ENCODE results near the gene ITPKB. TPM values are rescaled to one million over a fixed set of nuclear protein-coding genes. Genes with fewer than 3 reads are reported as not detected.
A peak's percentile ranks its signal among the peaks of the same experiment; 100 is the strongest.

Gene ITPKB
- total RNA-seq, 5 donors from 2014 or later (not counting 1 experiment from before 2014, with no cell fraction given): 153 to 351 (median 179) TPM

- Mint-ChIP-seq H3K9me3 (peaks cover 4 to 9% (median 5%) of the 10 kb centered on the region in 3 donors), H3K4me1 (peaks cover 91 to 98% (median 92%) of the 10 kb centered on the region in 3 donors), H3K27me3 (no peaks in the 10 kb centered on the region), H3K4me3 (peak overlapping the region; percentile 50 to 83 (median 61)), H3K36me3 (peaks cover 37% of the 10 kb centered on the region), H3K27ac (peak overlapping the region; percentile 97 to 98)
- H3K4me3 ChIP-seq (ENCODE audit: control insufficient read depth in 1 of 2, extremely low read depth in 1 of 2, low read length in 1 of 2): peak overlapping the region in 1 of 2 donors; percentile 11
- H3K9me3 ChIP-seq: no peaks in the 10 kb centered on the region
- no peak for ATAC-seq (replicated peaks in 1 of 4)
- peak overlapping the region; percentile 64 for H3K27ac ChIP-seq (ENCODE audit: low read length)
- DNase-seq: no peak
- WGBS (ENCODE audit: insufficient coverage): 67% methylated on average over 1 of the region's 4 CpGs
- H3K4me1 ChIP-seq (ENCODE audit: control insufficient read depth in 1 of 2, extremely low read depth in 1 of 2, insufficient read depth in 2 of 2, low read length in 2 of 2): peaks cover 57 to 79% of the 10 kb centered on the region in 2 experiments
- POLR2A ChIA-PET: interaction anchor here in 1 of 2 donors (0.6 kb wide), 1 partner anchor 10 kb away, joined by 3 read pairs; no protein-coding TSS in a partner anchor
- H3K27me3 ChIP-seq (replicated peaks in 1 of 2; ENCODE audit: control insufficient read depth in 2 of 2, extremely low read depth in 1 of 2, insufficient read depth in 2 of 2, low read length in 1 of 2): no peaks in the 10 kb centered on the region
- H3K36me3 ChIP-seq (ENCODE audit: control insufficient read depth in 2 of 2, extremely low read depth in 1 of 2, insufficient read depth in 1 of 2, low read length in 1 of 2): peaks cover 0 to 48% of the 10 kb centered on the region in 2 donors
- CTCF ChIA-PET: interaction anchor here in 1 of 2 donors (0.8 to 1.1 kb wide), 2 partner anchors 22 to 118 kb away, joined by 3 read pairs; no protein-coding TSS in a partner anchor
These were observed 29.1 kb downstream of the ITPKB start for GRCh38 chr1:226709953-226710352.

- Mint-ChIP-seq H3K27ac (peak overlapping the region; percentile 97 to 98), H3K36me3 (peaks cover 27% of the 10 kb centered on the region), H3K4me3 (peak overlapping the region; percentile 50 to 83 (median 61)), H3K27me3 (no peaks in the 10 kb centered on the region), H3K4me1 (peaks cover 91 to 98% (median 92%) of the 10 kb centered on the region in 3 donors), H3K9me3 (peaks cover 0 to 2% (median 0%) of the 10 kb centered on the region in 3 donors)
- H3K27ac ChIP-seq (ENCODE audit: low read length): peak overlapping the region; percentile 54
- H3K4me3 ChIP-seq (ENCODE audit: control insufficient read depth in 1 of 2, extremely low read depth in 1 of 2, low read length in 1 of 2): no peak overlapping the region
- peaks cover 0 to 44% of the 10 kb centered on the region in 2 donors for H3K36me3 ChIP-seq (ENCODE audit: control insufficient read depth in 2 of 2, extremely low read depth in 1 of 2, insufficient read depth in 1 of 2, low read length in 1 of 2)
- H3K27me3 ChIP-seq (replicated peaks in 1 of 2; ENCODE audit: control insufficient read depth in 2 of 2, extremely low read depth in 1 of 2, insufficient read depth in 2 of 2, low read length in 1 of 2): no peaks in the 10 kb centered on the region
- DNase-seq (peak in 7 of 35 experiments; percentile 28 to 59 (median 35)), ATAC-seq (replicated peaks in 1 of 4) (peak in 1 of 4 experiments; percentile 25)
- CTCF ChIA-PET: interaction anchor here in 1 of 2 donors (1.1 kb wide), 1 partner anchor 119 kb away, joined by 3 read pairs; no protein-coding TSS in a partner anchor
- H3K9me3 ChIP-seq: no peaks in the 10 kb centered on the region
- WGBS (ENCODE audit: insufficient coverage): 13% methylated on average over 3 of the region's 5 CpGs
- peaks cover 64 to 71% of the 10 kb centered on the region in 2 experiments for H3K4me1 ChIP-seq (ENCODE audit: control insufficient read depth in 1 of 2, extremely low read depth in 1 of 2, insufficient read depth in 2 of 2, low read length in 2 of 2)
- POLR2A ChIA-PET: no interaction called here
These were observed 30.1 kb downstream of the ITPKB start for GRCh38 chr1:226708967-226709396.

GRCh38 chr1:226708342-226708780 is 30.7 kb downstream of the ITPKB start:
- ATAC-seq (replicated peaks in 1 of 4) (peak; percentile 7 to 55 (median 40)), DNase-seq (no peak)
- H3K27me3 Mint-ChIP-seq: no peaks in the 10 kb centered on the region
- peaks cover 62 to 70% of the 10 kb centered on the region in 2 experiments for H3K4me1 ChIP-seq (ENCODE audit: control insufficient read depth in 1 of 2, extremely low read depth in 1 of 2, insufficient read depth in 2 of 2, low read length in 2 of 2)
- no peaks in the 10 kb centered on the region for H3K9me3 ChIP-seq
- peak overlapping the region; percentile 11 to 83 (median 66) for H3K4me3 Mint-ChIP-seq
- WGBS (ENCODE audit: insufficient coverage): 15% methylated on average over 5 of the region's 6 CpGs
- no peaks in the 10 kb centered on the region for H3K9me3 Mint-ChIP-seq
- POLR2A ChIA-PET: interaction anchor here (0.6 to 1.8 kb wide), 4 partner anchors 21 to 31 kb away, joined by 3 to 6 read pairs (median 4); no protein-coding TSS in a partner anchor
- peak overlapping the region; percentile 97 to 98 for H3K27ac Mint-ChIP-seq
- peaks cover 90 to 94% (median 91%) of the 10 kb centered on the region in 3 donors for H3K4me1 Mint-ChIP-seq
- CTCF ChIA-PET: interaction anchor here in 1 of 2 donors (0.7 to 1.3 kb wide), 6 partner anchors 9 to 120 kb away, joined by 3 to 5 read pairs (median 4); partner anchors contain the start of gene ITPKB
- peaks cover 22% of the 10 kb centered on the region for H3K36me3 Mint-ChIP-seq
- H3K4me3 ChIP-seq (ENCODE audit: control insufficient read depth in 1 of 2, extremely low read depth in 1 of 2, low read length in 1 of 2): no peak overlapping the region
- no peaks in the 10 kb centered on the region for H3K27me3 ChIP-seq (replicated peaks in 1 of 2; ENCODE audit: control insufficient read depth in 2 of 2, extremely low read depth in 1 of 2, insufficient read depth in 2 of 2, low read length in 1 of 2)
- peaks cover 0 to 41% of the 10 kb centered on the region in 2 donors for H3K36me3 ChIP-seq (ENCODE audit: control insufficient read depth in 2 of 2, extremely low read depth in 1 of 2, insufficient read depth in 1 of 2, low read length in 1 of 2)
- peak overlapping the region; percentile 54 for H3K27ac ChIP-seq (ENCODE audit: low read length)

GRCh38 chr1:226706684-226707083 is 32.4 kb downstream of the ITPKB start:
- peaks cover 87 to 92% (median 88%) of the 10 kb centered on the region in 3 donors for H3K4me1 Mint-ChIP-seq
- 70% methylated on average over 2 of the region's 4 CpGs for WGBS (ENCODE audit: insufficient coverage)
- H3K4me3 ChIP-seq (ENCODE audit: control insufficient read depth in 1 of 2, extremely low read depth in 1 of 2, low read length in 1 of 2): no peak overlapping the region
- DNase-seq: no peak
- H3K27ac Mint-ChIP-seq: peak overlapping the region in 1 of 2 donors; percentile 48
- no peaks in the 10 kb centered on the region for H3K9me3 Mint-ChIP-seq
- H3K27ac ChIP-seq (ENCODE audit: low read length): peak overlapping the region; percentile 30
- H3K36me3 ChIP-seq (ENCODE audit: control insufficient read depth in 2 of 2, extremely low read depth in 1 of 2, insufficient read depth in 1 of 2, low read length in 1 of 2): peaks cover 0 to 41% of the 10 kb centered on the region in 2 donors
- ChIA-PET CTCF (interaction anchor here in 1 of 2 donors (1.1 to 1.3 kb wide), 3 partner anchors 25 to 120 kb away, joined by 3 to 5 read pairs (median 3); no protein-coding TSS in a partner anchor), POLR2A (interaction anchor here (1.4 to 2.5 kb wide), 3 partner anchors 23 to 30 kb away, joined by 3 to 7 read pairs (median 6); no protein-coding TSS in a partner anchor)
- H3K4me3 Mint-ChIP-seq: no peak overlapping the region
- no peaks in the 10 kb centered on the region for H3K27me3 ChIP-seq (replicated peaks in 1 of 2; ENCODE audit: control insufficient read depth in 2 of 2, extremely low read depth in 1 of 2, insufficient read depth in 2 of 2, low read length in 1 of 2)
- no peaks in the 10 kb centered on the region for H3K9me3 ChIP-seq
- no peak for ATAC-seq (replicated peaks in 1 of 4)
- peaks cover 25% of the 10 kb centered on the region for H3K36me3 Mint-ChIP-seq
- no peaks in the 10 kb centered on the region for H3K27me3 Mint-ChIP-seq
- peaks cover 58 to 69% of the 10 kb centered on the region in 2 experiments for H3K4me1 ChIP-seq (ENCODE audit: control insufficient read depth in 1 of 2, extremely low read depth in 1 of 2, insufficient read depth in 2 of 2, low read length in 2 of 2)

GRCh38 chr1:226704169-226704937 is 34.7 kb downstream of the ITPKB start:
- no peaks in the 10 kb centered on the region for H3K27me3 ChIP-seq (replicated peaks in 1 of 2; ENCODE audit: control insufficient read depth in 2 of 2, extremely low read depth in 1 of 2, insufficient read depth in 2 of 2, low read length in 1 of 2)
- H3K4me1 ChIP-seq (ENCODE audit: control insufficient read depth in 1 of 2, extremely low read depth in 1 of 2, insufficient read depth in 2 of 2, low read length in 2 of 2): peaks cover 52 to 64% of the 10 kb centered on the region in 2 experiments
- Mint-ChIP-seq H3K36me3 (peaks cover 25% of the 10 kb centered on the region), H3K9me3 (no peaks in the 10 kb centered on the region), H3K27ac (peak overlapping the region; percentile 84 to 89), H3K4me1 (peaks cover 83 to 92% (median 84%) of the 10 kb centered on the region in 3 donors), H3K4me3 (peak overlapping the region; percentile 72 to 76 (median 76)), H3K27me3 (no peaks in the 10 kb centered on the region)
- DNase-seq: no peak
- POLR2A ChIA-PET: interaction anchor here (0.6 to 2.5 kb wide), 5 partner anchors 7 to 35 kb away, joined by 3 to 7 read pairs (median 4); no protein-coding TSS in a partner anchor
- peaks cover 0 to 51% of the 10 kb centered on the region in 2 donors for H3K36me3 ChIP-seq (ENCODE audit: control insufficient read depth in 2 of 2, extremely low read depth in 1 of 2, insufficient read depth in 1 of 2, low read length in 1 of 2)
- peak overlapping the region; percentile 91 for H3K27ac ChIP-seq (ENCODE audit: low read length)
- ATAC-seq (replicated peaks in 1 of 4): no peak
- H3K4me3 ChIP-seq (ENCODE audit: control insufficient read depth in 1 of 2, extremely low read depth in 1 of 2, low read length in 1 of 2): peak overlapping the region in 1 of 2 donors; percentile 55
- H3K9me3 ChIP-seq: no peaks in the 10 kb centered on the region
- CTCF ChIA-PET: interaction anchor here in 1 of 2 donors (0.6 to 2.6 kb wide), 5 partner anchors 8 to 124 kb away, joined by 3 to 13 read pairs (median 3); no protein-coding TSS in a partner anchor
- 65% methylated on average over 3 of the region's 10 CpGs for whole genome bisulfite sequencing (ENCODE audit: insufficient coverage)

Measured in T-cell (primary cell).